H1 (cell line): Measurements from ENCODE around the gene IRF2BP1. TPM values are rescaled to one million over a fixed set of nuclear protein-coding genes. Genes with fewer than 3 reads are reported as not detected.

ENCODE experiments used
- polyA plus RNA-seq, 7 experiments: library from polyadenylated mRNA; depleted of rRNA in 3 of 7; stranded (reverse) in 5 of 7; unstranded in 2 of 7; fragments of >200 nt in 5 of 7; fragments of 200-250 nt in 2 of 7; gene quantifications; 1 replicate in 5 of 7; 2 replicates in 1 of 7; 4 replicates in 1 of 7; pipeline versions ENCODE4 v1.2.1 to v1.2.3, GENCODE V29; 2011 to 2013; ENCODE audit warnings: missing spikeins in 2 of 7, mixed read lengths in 2 of 7
- total RNA-seq: library from RNA; stranded (reverse); fragmentation: NEBNext Ultra II Directional; extraction: Animal tissue kit (Norgen Biotek cat#: 25700); gene quantifications from 2 replicates; pipeline ENCODE4 v1.2.1, GENCODE V29; 2021

The IRF2BP1 gene
- total and polyA plus RNA-seq, 2 of the 8 experiments (the other 6 are each of a cell fraction or from before 2014, with no cell fraction given): 12.1 to 24.4 TPM

Other genes with a start within 250 kb of the IRF2BP1 start
- 28.1 and 28.8 TPM in 2 replicates for gene EML2, start 246.7 kb downstream of the IRF2BP1 start, total RNA-seq
- 29.4 and 45.4 TPM in 2 replicates for gene EML2, start 246.7 kb downstream of the IRF2BP1 start, polyA plus RNA-seq (2011; rRNA removed)
- 0.54 and 1.3 TPM in 2 replicates for gene GIPR, start 217.9 kb downstream of the IRF2BP1 start, total RNA-seq
- 0.42 and 1.0 TPM in 2 replicates for gene GIPR, start 217.9 kb downstream of the IRF2BP1 start, polyA plus RNA-seq (2011; rRNA removed)
- 759 and 761 TPM in 2 replicates for gene SNRPD2, start 194.2 kb downstream of the IRF2BP1 start, total RNA-seq
- gene SNRPD2, start 194.2 kb downstream of the IRF2BP1 start, polyA plus RNA-seq (2011; rRNA removed): 493 and 645 TPM in 2 replicates
- gene QPCTL, start 193.5 kb downstream of the IRF2BP1 start, total RNA-seq: 25.2 and 27.1 TPM in 2 replicates
- gene QPCTL, start 193.5 kb downstream of the IRF2BP1 start, polyA plus RNA-seq (2011; rRNA removed): 35.3 and 49.3 TPM in 2 replicates
- gene FBXO46, start 155.2 kb downstream of the IRF2BP1 start, total RNA-seq: 38.9 and 42.3 TPM in 2 replicates
- 11.2 and 22.1 TPM in 2 replicates for gene FBXO46, start 155.2 kb downstream of the IRF2BP1 start, polyA plus RNA-seq (2011; rRNA removed)
- gene MEIOSIN, start 152.7 kb downstream of the IRF2BP1 start, total RNA-seq: not detected in 2 replicates
- gene MEIOSIN, start 152.7 kb downstream of the IRF2BP1 start, polyA plus RNA-seq (2011; rRNA removed): 0.11 and 0.14 TPM in 2 replicates
- 24.2 and 27.3 TPM in 2 replicates for gene SIX5, start 116.9 kb downstream of the IRF2BP1 start, total RNA-seq
- 20.9 and 37.2 TPM in 2 replicates for gene SIX5, start 116.9 kb downstream of the IRF2BP1 start, polyA plus RNA-seq (2011; rRNA removed)
- gene DMPK, start 103.7 kb downstream of the IRF2BP1 start, total RNA-seq: 27.4 and 28.2 TPM in 2 replicates
- 13.7 and 25.3 TPM in 2 replicates for gene DMPK, start 103.7 kb downstream of the IRF2BP1 start, polyA plus RNA-seq (2011; rRNA removed)
- gene DMWD, start 93.3 kb downstream of the IRF2BP1 start, total RNA-seq: 41.0 and 41.6 TPM in 2 replicates
- 13.6 and 23.7 TPM in 2 replicates for gene DMWD, start 93.3 kb downstream of the IRF2BP1 start, polyA plus RNA-seq (2011; rRNA removed)
- 0.19 and 0.25 TPM in 2 replicates for gene RSPH6A, start 70.8 kb downstream of the IRF2BP1 start, total RNA-seq
- gene RSPH6A, start 70.8 kb downstream of the IRF2BP1 start, polyA plus RNA-seq (2011; rRNA removed): 0.05 TPM in 2 replicates
- 81.5 and 93.6 TPM in 2 replicates for gene SYMPK, start 23.0 kb downstream of the IRF2BP1 start, total RNA-seq
- gene SYMPK, start 23.0 kb downstream of the IRF2BP1 start, polyA plus RNA-seq (2011; rRNA removed): 99.5 and 142 TPM in 2 replicates
- 20.2 and 21.7 TPM in 2 replicates for gene FOXA3, start 21.8 kb downstream of the IRF2BP1 start, total RNA-seq
- 40.1 and 49.1 TPM in 2 replicates for gene FOXA3, start 21.8 kb downstream of the IRF2BP1 start, polyA plus RNA-seq (2011; rRNA removed)
- 11.1 and 12.6 TPM in 2 replicates for gene MYPOP, start 16.5 kb upstream of the IRF2BP1 start, total RNA-seq
- 3.2 and 5.8 TPM in 2 replicates for gene MYPOP, start 16.5 kb upstream of the IRF2BP1 start, polyA plus RNA-seq (2011; rRNA removed)
- gene NANOS2, start 28.6 kb upstream of the IRF2BP1 start, total RNA-seq: not detected in 2 replicates
- 0.20 and 0.24 TPM in 2 replicates for gene NANOS2, start 28.6 kb upstream of the IRF2BP1 start, polyA plus RNA-seq (2011; rRNA removed)
- gene NOVA2, start 87.7 kb upstream of the IRF2BP1 start, total RNA-seq: 22.7 and 24.6 TPM in 2 replicates
- 3.2 and 4.5 TPM in 2 replicates for gene NOVA2, start 87.7 kb upstream of the IRF2BP1 start, polyA plus RNA-seq (2011; rRNA removed)
- 16.1 and 17.4 TPM in 2 replicates for gene CCDC61, start 109.3 kb upstream of the IRF2BP1 start, total RNA-seq
- gene CCDC61, start 109.3 kb upstream of the IRF2BP1 start, polyA plus RNA-seq (2011; rRNA removed): 7.8 and 11.5 TPM in 2 replicates
- not detected in 2 replicates for gene PGLYRP1, start 136.9 kb upstream of the IRF2BP1 start, total RNA-seq
- gene PGLYRP1, start 136.9 kb upstream of the IRF2BP1 start, polyA plus RNA-seq (2011; rRNA removed): not detected in 2 replicates
- gene IGFL4, start 154.9 kb upstream of the IRF2BP1 start, total RNA-seq: 0.11 TPM in 1 of 2 replicates, not detected in the other
- gene IGFL4, start 154.9 kb upstream of the IRF2BP1 start, polyA plus RNA-seq (2011; rRNA removed): 0.05 TPM in 2 replicates
- not detected in 2 replicates for gene IGFL3, start 238.5 kb upstream of the IRF2BP1 start, total RNA-seq
- gene IGFL3, start 238.5 kb upstream of the IRF2BP1 start, polyA plus RNA-seq (2011; rRNA removed): 0.12 and 0.28 TPM in 2 replicates